Keratinocyte (primary cell): ENCODE data around the gene SLC4A2.

Experiments
- CTCF ChIP-seq, 3 experiments: IDR thresholded peaks in 1 of 3; conservative IDR thresholded peaks in 1 of 3; optimal IDR thresholded peaks in 1 of 3; 2 replicates in 2 of 3; 3 replicates in 1 of 3; pipeline versions ENCODE3 to v1.5.1; 2011; ENCODE audit warnings: low read length in 3 of 3, mild to moderate bottlenecking in 3 of 3, moderate library complexity in 2 of 3, control low read depth in 1 of 3, inconsistent platforms in 1 of 3; ENCODE audit not compliant: insufficient read depth in 2 of 3; ENCODE audit errors: extremely low read depth in 1 of 3
- EZH2 ChIP-seq: IDR thresholded peaks from one replicate; pipeline ENCODE4 v1.6.1; 2012; ENCODE audit warnings: inconsistent platforms, mild to moderate bottlenecking, low read length, moderate library complexity

GRCh38 chr7:151114151-151115090 lies 55.0 kb downstream of the SLC4A2 start:
- TF ChIP-seq CTCF (optimal IDR thresholded peaks at IDR 0.05 in 1 of 3, IDR thresholded peaks at IDR 0.05 in 1 of 3, conservative IDR thresholded peaks at IDR 0.05 in 1 of 3; ENCODE audit: extremely low read depth in 1 of 3, insufficient read depth in 2 of 3, low read length in 3 of 3) (no peak), EZH2 (no peak)
